Ovary (tissue), 1 donor: ENCODE results near the gene ZNF860.

Experiments used
- EP300 ChIP-seq: sonication (generic); formaldehyde crosslinking; IDR thresholded peaks from one replicate; pipeline ENCODE4 v1.6.1; 2017; ENCODE audit warnings: antibody characterized with exemption
- POLR2A ChIP-seq: fragments of 450-650 bp; IDR thresholded peaks from one replicate; pipeline ENCODE4 v1.6.1; 2017; ENCODE audit warnings: antibody characterized with exemption, mild to moderate bottlenecking, moderate library complexity

DNA sequence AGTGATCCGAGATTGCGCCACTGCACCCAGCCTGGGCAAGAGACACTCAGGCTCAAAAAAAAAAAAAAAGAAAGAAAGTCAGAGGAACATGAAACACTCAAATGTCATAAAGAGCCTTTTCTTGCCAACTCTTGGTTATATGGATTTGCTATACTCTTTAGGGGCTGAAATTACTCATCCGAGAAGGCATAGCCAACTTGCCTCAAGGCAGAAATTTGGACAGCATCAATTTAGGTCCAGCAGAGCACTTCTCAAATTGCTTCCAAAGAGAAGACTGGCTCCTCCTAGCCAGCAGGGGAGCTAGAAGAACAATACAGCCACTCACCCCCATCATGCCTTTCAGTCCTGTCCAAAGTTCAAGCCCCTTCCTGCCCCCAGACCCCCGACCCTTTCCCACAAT lies 44.3 kb upstream of the ZNF860 start:
- no peak for TF ChIP-seq POLR2A
- TF ChIP-seq EP300, result no peak
